Liver (tissue), 3 donors: ENCODE data around the gene EMC6.

Source experiments
- FOXA2 ChIP-seq: IDR thresholded peaks from 2 replicates; pipeline ENCODE4 v1.6.1; 2016; ENCODE audit warnings: antibody characterized with exemption
- JUND ChIP-seq, 2 donors: IDR thresholded peaks; 2 replicates each; pipeline ENCODE4 v1.6.1; 2016; ENCODE audit warnings: antibody characterized with exemption in 2 of 2
- NR2F2 ChIP-seq: IDR thresholded peaks from 2 replicates; pipeline ENCODE4 v1.6.1; 2016; ENCODE audit warnings: antibody characterized with exemption
- RAD21 ChIP-seq, 2 donors: IDR thresholded peaks; 2 replicates each; pipeline ENCODE4 v1.6.1; 2016; ENCODE audit warnings: antibody characterized with exemption in 2 of 2, mild to moderate bottlenecking in 2 of 2
- SP1 ChIP-seq: IDR thresholded peaks from 2 replicates; pipeline ENCODE4 v1.6.1; 2018; ENCODE audit warnings: antibody characterized with exemption, mild to moderate bottlenecking
- TAF1 ChIP-seq: conservative IDR thresholded peaks from 2 replicates; pipeline ENCODE4 v1.6.1; 2016; ENCODE audit warnings: antibody characterized with exemption, mild to moderate bottlenecking
- YY1 ChIP-seq: IDR thresholded peaks from 2 replicates; pipeline ENCODE4 v1.6.1; 2016; ENCODE audit warnings: antibody characterized with exemption, mild to moderate bottlenecking
- TF ChIP-seq, protein P1 (sequence below): fragments of 150-350 bp; IDR thresholded peaks from 2 replicates; pipeline ENCODE4 v1.5.1; 2017; ENCODE audit warnings: improper control_type of control experiment, low read depth, low read length; ENCODE audit not compliant: missing input control
- TF ChIP-seq, protein P2 (sequence below): IDR thresholded peaks from 2 replicates; pipeline ENCODE4 v1.6.1; 2016; ENCODE audit warnings: antibody characterized with exemption, mild to moderate bottlenecking
- TF ChIP-seq, protein P3 (sequence below): IDR thresholded peaks from 2 replicates; pipeline ENCODE4 v1.6.1; 2016; ENCODE audit warnings: antibody characterized with exemption
- TF ChIP-seq, protein P4 (sequence below): IDR thresholded peaks from 2 replicates; pipeline ENCODE4 v1.6.1; 2016; ENCODE audit warnings: antibody characterized with exemption
- donor health status: healthy.
- donor health status: healthy.

DNA sequence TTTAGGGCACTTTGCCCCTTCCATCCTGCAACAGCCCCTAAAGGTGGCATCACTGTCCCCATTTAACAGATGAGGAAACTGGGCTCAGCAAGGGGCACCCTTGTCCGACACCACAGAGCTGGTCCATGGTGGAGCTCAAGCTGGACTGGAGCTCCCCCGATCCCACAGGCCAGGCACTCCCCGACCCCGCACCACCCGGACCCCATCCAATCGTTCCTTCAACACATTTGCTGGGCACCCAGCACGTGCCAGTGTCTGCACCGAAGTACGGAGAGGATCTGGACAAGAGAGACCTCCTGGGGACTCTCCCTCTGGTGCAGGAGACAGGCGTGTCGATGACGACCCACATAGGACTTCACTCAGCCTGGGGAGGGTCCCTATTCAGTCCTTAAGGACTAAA lies 13.4 kb downstream of the EMC6 start:
- TF ChIP-seq NR2F2 (no peak), SP1 (no peak), TAF1 (no peak), RAD21 (IDR thresholded peaks at IDR 0.05) (no peak), FOXA2 (no peak), YY1 (no peak), JUND (IDR thresholded peaks at IDR 0.05) (no peak)
- TF ChIP-seq, protein P1, sequence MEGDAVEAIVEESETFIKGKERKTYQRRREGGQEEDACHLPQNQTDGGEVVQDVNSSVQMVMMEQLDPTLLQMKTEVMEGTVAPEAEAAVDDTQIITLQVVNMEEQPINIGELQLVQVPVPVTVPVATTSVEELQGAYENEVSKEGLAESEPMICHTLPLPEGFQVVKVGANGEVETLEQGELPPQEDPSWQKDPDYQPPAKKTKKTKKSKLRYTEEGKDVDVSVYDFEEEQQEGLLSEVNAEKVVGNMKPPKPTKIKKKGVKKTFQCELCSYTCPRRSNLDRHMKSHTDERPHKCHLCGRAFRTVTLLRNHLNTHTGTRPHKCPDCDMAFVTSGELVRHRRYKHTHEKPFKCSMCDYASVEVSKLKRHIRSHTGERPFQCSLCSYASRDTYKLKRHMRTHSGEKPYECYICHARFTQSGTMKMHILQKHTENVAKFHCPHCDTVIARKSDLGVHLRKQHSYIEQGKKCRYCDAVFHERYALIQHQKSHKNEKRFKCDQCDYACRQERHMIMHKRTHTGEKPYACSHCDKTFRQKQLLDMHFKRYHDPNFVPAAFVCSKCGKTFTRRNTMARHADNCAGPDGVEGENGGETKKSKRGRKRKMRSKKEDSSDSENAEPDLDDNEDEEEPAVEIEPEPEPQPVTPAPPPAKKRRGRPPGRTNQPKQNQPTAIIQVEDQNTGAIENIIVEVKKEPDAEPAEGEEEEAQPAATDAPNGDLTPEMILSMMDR: no peak
- TF ChIP-seq, protein P2, sequence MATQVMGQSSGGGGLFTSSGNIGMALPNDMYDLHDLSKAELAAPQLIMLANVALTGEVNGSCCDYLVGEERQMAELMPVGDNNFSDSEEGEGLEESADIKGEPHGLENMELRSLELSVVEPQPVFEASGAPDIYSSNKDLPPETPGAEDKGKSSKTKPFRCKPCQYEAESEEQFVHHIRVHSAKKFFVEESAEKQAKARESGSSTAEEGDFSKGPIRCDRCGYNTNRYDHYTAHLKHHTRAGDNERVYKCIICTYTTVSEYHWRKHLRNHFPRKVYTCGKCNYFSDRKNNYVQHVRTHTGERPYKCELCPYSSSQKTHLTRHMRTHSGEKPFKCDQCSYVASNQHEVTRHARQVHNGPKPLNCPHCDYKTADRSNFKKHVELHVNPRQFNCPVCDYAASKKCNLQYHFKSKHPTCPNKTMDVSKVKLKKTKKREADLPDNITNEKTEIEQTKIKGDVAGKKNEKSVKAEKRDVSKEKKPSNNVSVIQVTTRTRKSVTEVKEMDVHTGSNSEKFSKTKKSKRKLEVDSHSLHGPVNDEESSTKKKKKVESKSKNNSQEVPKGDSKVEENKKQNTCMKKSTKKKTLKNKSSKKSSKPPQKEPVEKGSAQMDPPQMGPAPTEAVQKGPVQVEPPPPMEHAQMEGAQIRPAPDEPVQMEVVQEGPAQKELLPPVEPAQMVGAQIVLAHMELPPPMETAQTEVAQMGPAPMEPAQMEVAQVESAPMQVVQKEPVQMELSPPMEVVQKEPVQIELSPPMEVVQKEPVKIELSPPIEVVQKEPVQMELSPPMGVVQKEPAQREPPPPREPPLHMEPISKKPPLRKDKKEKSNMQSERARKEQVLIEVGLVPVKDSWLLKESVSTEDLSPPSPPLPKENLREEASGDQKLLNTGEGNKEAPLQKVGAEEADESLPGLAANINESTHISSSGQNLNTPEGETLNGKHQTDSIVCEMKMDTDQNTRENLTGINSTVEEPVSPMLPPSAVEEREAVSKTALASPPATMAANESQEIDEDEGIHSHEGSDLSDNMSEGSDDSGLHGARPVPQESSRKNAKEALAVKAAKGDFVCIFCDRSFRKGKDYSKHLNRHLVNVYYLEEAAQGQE: no peak
- TF ChIP-seq, protein P3, sequence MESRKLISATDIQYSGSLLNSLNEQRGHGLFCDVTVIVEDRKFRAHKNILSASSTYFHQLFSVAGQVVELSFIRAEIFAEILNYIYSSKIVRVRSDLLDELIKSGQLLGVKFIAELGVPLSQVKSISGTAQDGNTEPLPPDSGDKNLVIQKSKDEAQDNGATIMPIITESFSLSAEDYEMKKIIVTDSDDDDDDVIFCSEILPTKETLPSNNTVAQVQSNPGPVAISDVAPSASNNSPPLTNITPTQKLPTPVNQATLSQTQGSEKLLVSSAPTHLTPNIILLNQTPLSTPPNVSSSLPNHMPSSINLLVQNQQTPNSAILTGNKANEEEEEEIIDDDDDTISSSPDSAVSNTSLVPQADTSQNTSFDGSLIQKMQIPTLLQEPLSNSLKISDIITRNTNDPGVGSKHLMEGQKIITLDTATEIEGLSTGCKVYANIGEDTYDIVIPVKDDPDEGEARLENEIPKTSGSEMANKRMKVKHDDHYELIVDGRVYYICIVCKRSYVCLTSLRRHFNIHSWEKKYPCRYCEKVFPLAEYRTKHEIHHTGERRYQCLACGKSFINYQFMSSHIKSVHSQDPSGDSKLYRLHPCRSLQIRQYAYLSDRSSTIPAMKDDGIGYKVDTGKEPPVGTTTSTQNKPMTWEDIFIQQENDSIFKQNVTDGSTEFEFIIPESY: no peak
- TF ChIP-seq, protein P4, sequence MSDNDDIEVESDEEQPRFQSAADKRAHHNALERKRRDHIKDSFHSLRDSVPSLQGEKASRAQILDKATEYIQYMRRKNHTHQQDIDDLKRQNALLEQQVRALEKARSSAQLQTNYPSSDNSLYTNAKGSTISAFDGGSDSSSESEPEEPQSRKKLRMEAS: no peak
